CD4-positive, alpha-beta T cell treated with Interleukin-15 for 1 hour (primary cell): ENCODE measurements around the gene MYH8.

ENCODE experiments used
- DNase-seq: peaks from one replicate; pipeline ENCODE4 v3.0.0-alpha.2; 2020

The MYH8 gene

DNA sequence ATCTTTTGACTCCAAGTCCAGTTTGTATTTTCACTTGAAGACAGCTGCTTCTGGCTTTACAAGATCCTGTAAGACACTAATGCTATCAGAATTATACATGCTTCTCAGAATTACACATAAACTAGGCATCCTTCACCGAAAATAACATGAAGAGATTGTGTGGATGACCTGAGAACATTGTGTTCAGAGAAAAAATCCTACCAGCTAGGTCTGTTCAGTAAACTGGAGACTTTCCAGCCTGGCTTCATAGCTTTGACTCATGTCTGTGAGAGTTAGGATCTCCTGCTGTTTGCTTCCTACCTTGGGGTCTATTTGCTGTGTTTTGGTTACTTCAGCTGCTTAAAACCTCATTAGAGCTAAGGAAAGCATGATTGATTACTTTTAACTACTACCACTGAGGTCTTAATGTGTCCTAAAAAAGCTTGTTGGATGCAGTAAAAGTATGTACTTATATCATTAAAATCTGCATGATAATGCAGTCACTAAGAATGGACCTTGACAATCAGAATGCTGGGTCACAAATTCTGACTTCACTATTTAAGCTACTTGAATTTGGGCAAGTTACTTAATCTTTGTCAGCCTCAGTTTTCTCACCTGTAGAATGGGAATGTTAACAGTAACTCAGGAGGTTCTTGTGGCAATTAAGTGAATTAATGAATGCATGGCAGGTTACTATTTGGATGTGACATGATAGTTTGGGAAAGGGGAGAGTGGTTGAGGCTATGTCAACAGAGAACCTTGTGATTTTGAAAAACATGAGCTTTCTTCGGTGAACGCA lies 40.9 kb downstream of the MYH8 start:
- DNase-seq = no peak

DNA sequence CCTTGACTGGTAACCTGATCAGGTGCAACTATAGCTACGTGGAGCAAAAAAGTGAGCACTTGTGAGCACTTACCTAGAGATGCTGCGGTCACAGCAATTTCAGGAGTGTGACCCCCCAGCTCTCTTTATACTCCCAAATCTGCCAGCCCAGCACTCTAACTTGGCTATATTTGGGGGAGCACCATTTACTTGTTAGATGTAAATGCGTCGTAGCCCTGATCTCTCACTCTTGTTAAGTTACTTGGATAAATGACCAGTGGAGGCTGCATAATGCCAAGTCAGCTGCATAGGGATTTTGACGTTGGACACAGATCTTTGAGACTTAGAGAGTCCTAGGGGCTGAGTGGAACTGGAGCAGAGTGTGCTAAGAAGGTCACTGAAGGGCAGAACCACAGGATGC lies 48.8 kb downstream of the MYH8 start, which contains the start of gene MYH13:
Gene MYH13 (minus strand): TSS at position 101 of the 400 bp plus-strand sequence. CDS start 8,476 bp downstream, outside the sequence.
- no peak for DNase-seq

- DNase-seq = no peak
These were observed 51.6 kb downstream of the MYH8 start for GRCh38 chr17:10370016-10370608.

DNA sequence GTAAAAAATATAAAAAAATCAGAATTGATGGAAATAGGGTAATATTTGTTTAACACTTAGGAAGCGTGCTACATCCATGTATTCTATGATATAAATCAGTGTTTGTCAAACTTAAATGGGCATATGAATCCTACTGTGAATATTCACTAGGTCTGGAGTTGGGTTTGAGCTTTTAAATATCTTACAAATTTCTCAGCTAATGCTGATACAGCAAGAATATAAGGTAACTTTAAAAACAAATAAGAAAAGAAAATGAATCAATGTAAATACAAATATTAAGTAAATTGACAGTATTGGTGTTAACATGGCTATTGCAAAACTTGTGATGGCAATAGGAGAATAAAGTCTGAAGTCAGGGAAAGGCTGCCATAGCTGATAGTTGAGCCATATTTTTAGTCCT lies 52.5 kb downstream of the MYH8 start:
- no peak for DNase-seq

DNA sequence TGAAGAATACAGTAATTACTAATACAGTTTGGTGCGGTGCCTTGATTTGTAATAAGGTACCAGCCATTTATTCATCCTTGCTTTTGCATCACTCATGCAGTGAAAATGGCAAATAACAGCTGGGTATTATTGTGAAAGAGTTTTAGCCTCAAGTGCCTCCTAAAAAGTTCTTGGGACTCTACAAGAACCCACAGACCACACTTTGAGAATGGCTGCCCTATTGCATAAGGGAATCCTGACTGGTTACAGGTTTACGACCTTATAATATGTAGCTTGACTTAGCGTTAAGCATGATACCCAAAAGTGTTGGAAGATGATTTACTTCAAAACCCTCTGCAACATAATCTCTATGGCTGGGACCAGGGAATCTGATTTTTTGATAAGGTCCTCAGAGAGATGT lies 53.2 kb downstream of the MYH8 start:
- DNase-seq = no peak

GRCh38 chr17:10360578-10360977 lies 61.2 kb downstream of the MYH8 start:
- DNase-seq = no peak

GRCh38 chr17:10357768-10358167 lies 64.0 kb downstream of the MYH8 start:
- no peak for DNase-seq

DNA sequence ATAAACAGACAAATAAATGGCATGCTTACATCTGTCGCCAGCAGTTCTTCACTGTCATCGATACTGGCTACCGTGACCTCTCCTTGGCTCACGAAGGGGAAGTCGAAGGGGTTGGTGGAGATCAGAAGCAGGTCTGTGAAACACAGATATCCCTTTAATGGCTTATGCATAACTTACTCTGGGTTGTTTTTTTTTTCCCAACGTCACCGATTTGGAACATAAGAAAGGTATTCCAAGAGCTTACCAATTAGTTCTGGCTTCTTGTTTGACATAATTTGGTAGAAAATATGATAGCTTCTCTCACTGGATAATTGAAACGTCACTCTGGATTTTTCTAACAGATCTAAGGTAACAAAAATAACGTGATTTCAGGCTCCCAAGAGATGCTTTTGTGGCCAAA lies 67.1 kb downstream of the MYH8 start:
- DNase-seq = no peak

- DNase-seq = no peak
These were observed 68.9 kb downstream of the MYH8 start for GRCh38 chr17:10352893-10353292.

GRCh38 chr17:10349403-10349802 lies 72.3 kb downstream of the MYH8 start:
- no peak for DNase-seq

- no peak for DNase-seq
These were observed 76.9 kb downstream of the MYH8 start for GRCh38 chr17:10344816-10345215.
